Peyer's patch (tissue), 4 donors: ENCODE measurements around the gene LCE2D.

Experiments used
- CTCF ChIP-seq, 6 experiments: fragments of 450-650 bp in 4 of 6; fragments of 200-600 bp in 2 of 6; sonication (generic) in 1 of 6; IDR thresholded peaks; one replicate each; pipeline ENCODE4 v1.5.1; 2017 to 2019; ENCODE audit warnings: antibody characterized with exemption in 6 of 6, mild to moderate bottlenecking in 3 of 6, moderate library complexity in 1 of 6
- POLR2A ChIP-seq, 2 donors: fragments of 450-650 bp; IDR thresholded peaks; one replicate each; pipeline ENCODE4 v1.5.1; 2017; ENCODE audit warnings: antibody characterized with exemption in 2 of 2, mild to moderate bottlenecking in 2 of 2, moderate library complexity in 2 of 2

GRCh38 chr1:152656459-152656858 lies 6.7 kb upstream of the LCE2D start:
- TF ChIP-seq CTCF (IDR thresholded peaks at IDR 0.05) = no peak
- no peak for TF ChIP-seq POLR2A (IDR thresholded peaks at IDR 0.05)
